Measurements from ENCODE around the gene INPP5K.
A peak's percentile ranks its signal among the peaks of the same experiment; 100 is the strongest.
"Not testable (repeated sequence)": the region's sequence is repeated elsewhere in the genome, so short reads cannot be mapped to it uniquely, and the experiment has no call there.

Gene INPP5K

GRCh38 chr17:1508709-1509108 lies 7.7 kb downstream of the INPP5K start:
- DNase-seq (ENCODE audit: low read depth in 4 of 4, low spot score in 1 of 4), result not testable (repeated sequence)

- no peak for DNase-seq (ENCODE audit: low read depth in 4 of 4, low spot score in 1 of 4)
These were observed 9.7 kb downstream of the INPP5K start for GRCh38 chr17:1506649-1507267.

- DNase-seq (ENCODE audit: low read depth in 4 of 4, low spot score in 1 of 4), result no peak
These were observed 10.8 kb downstream of the INPP5K start for GRCh38 chr17:1505586-1505985.

- no peak for DNase-seq (ENCODE audit: low read depth in 4 of 4, low spot score in 1 of 4)
These were observed 11.5 kb downstream of the INPP5K start for GRCh38 chr17:1504866-1505265.

- DNase-seq (ENCODE audit: low read depth in 4 of 4, low spot score in 1 of 4), result no peak
These were observed 12.7 kb downstream of the INPP5K start for GRCh38 chr17:1503699-1504098.

- no peak for DNase-seq (ENCODE audit: low read depth in 4 of 4, low spot score in 1 of 4)
These were observed 17.5 kb downstream of the INPP5K start for GRCh38 chr17:1498869-1499268.

GRCh38 chr17:1498233-1498632 lies 18.2 kb downstream of the INPP5K start:
- no peak for DNase-seq (ENCODE audit: low read depth in 4 of 4, low spot score in 1 of 4)

- DNase-seq (ENCODE audit: low read depth in 4 of 4, low spot score in 1 of 4), result no peak
These were observed 18.6 kb downstream of the INPP5K start for GRCh38 chr17:1497831-1498230.

- DNase-seq (ENCODE audit: low read depth in 4 of 4, low spot score in 1 of 4), result no peak
These were observed 19.5 kb downstream of the INPP5K start for GRCh38 chr17:1496869-1497268.

GRCh38 chr17:1495265-1495989 lies 21.0 kb downstream of the INPP5K start:
- DNase-seq (ENCODE audit: low read depth in 4 of 4, low spot score in 1 of 4), result no peak

GRCh38 chr17:1494736-1495253 lies 21.6 kb downstream of the INPP5K start:
- DNase-seq (ENCODE audit: low read depth in 4 of 4, low spot score in 1 of 4), result no peak

GRCh38 chr17:1494203-1494602 lies 22.2 kb downstream of the INPP5K start:
- DNase-seq (ENCODE audit: low read depth in 4 of 4, low spot score in 1 of 4), result no peak

GRCh38 chr17:1493291-1493980 lies 23.0 kb downstream of the INPP5K start:
- DNase-seq (ENCODE audit: low read depth in 4 of 4, low spot score in 1 of 4), result no peak

- no peak for DNase-seq (ENCODE audit: low read depth in 4 of 4, low spot score in 1 of 4)
These were observed 23.9 kb downstream of the INPP5K start, which contains the start of gene MYO1C for GRCh38 chr17:1492249-1493206. Gene MYO1C, minus strand, starts transcription at chr17:1492686. Its CDS starts 199 bp downstream, at chr17:1492487.

GRCh38 chr17:1491443-1492248 lies 24.8 kb downstream of the INPP5K start:
- DNase-seq (ENCODE audit: low read depth in 4 of 4, low spot score in 1 of 4), result peak in 1 of 4 experiments; percentile 42

- peak in 3 of 4 experiments; percentile 49 to 67 (median 62) for DNase-seq (ENCODE audit: low read depth in 4 of 4, low spot score in 1 of 4)
These were observed 25.6 kb downstream of the INPP5K start for GRCh38 chr17:1490643-1491442.

- DNase-seq (ENCODE audit: low read depth in 4 of 4, low spot score in 1 of 4), result no peak
These were observed 27.6 kb downstream of the INPP5K start for GRCh38 chr17:1488826-1489270.

- DNase-seq (ENCODE audit: low read depth in 4 of 4, low spot score in 1 of 4), result peak in 3 of 4 experiments; percentile 45 to 53 (median 47)
These were observed 28.2 kb downstream of the INPP5K start for GRCh38 chr17:1487939-1488825.

All from stimulated activated CD4-positive, alpha-beta T cell treated with anti-CD3 and anti-CD28 coated beads, Interleukin-1b, Interleukin-23, amount 100 ng/mL, for 24 hours (primary cell).